HG02678 (cell line): ENCODE measurements around the gene ADD1.
"Not testable (repeated sequence)": the region's sequence is repeated elsewhere in the genome, so short reads cannot be mapped to it uniquely, and the experiment has no call there.

Experiments
- ATAC-seq: cut with Tn5 transposase; IDR thresholded peaks from one replicate; pipeline ENCODE4 v1.9.1; 2021; ENCODE audit warnings: mild to moderate bottlenecking, moderate library complexity; ENCODE audit not compliant: unreplicated experiment

The ADD1 gene

GRCh38 chr4:2942532-2943363, 99.1 kb downstream of the ADD1 start:
- ATAC-seq: no peak

GRCh38 chr4:2943364-2944090, 99.9 kb downstream of the ADD1 start:
- no peak for ATAC-seq

GRCh38 chr4:2944091-2944482, 100.4 kb downstream of the ADD1 start:
- ATAC-seq: no peak

GRCh38 chr4:2944586-2945526, 101.2 kb downstream of the ADD1 start:
- ATAC-seq: no peak

GRCh38 chr4:2945619-2946604, 102.3 kb downstream of the ADD1 start:
- not testable (repeated sequence) for ATAC-seq

GRCh38 chr4:2946812-2947600, 103.4 kb downstream of the ADD1 start:
- no peak for ATAC-seq

GRCh38 chr4:2947926-2948325, 104.3 kb downstream of the ADD1 start:
- ATAC-seq: no peak

- no peak for ATAC-seq
Observed at GRCh38 chr4:2948895-2949781, 105.5 kb downstream of the ADD1 start.

GRCh38 chr4:2949782-2950125, 106.1 kb downstream of the ADD1 start:
- ATAC-seq: no peak

GRCh38 chr4:2950221-2950989, 106.8 kb downstream of the ADD1 start:
- no peak for ATAC-seq

- no peak for ATAC-seq
Observed at GRCh38 chr4:2953496-2953895, 109.9 kb downstream of the ADD1 start.

- ATAC-seq: peak; percentile 59
Observed at GRCh38 chr4:2954358-2955185, 110.9 kb downstream of the ADD1 start.

GRCh38 chr4:2955186-2956044, 111.8 kb downstream of the ADD1 start:
- ATAC-seq: not testable (repeated sequence)

- no peak for ATAC-seq
Observed at GRCh38 chr4:2958446-2958845, 114.8 kb downstream of the ADD1 start.

- not testable (repeated sequence) for ATAC-seq
Observed at GRCh38 chr4:2960450-2960849, 116.8 kb downstream of the ADD1 start.

- ATAC-seq: no peak
Observed at GRCh38 chr4:2961421-2961810, 117.8 kb downstream of the ADD1 start.
